Caki2 (cell line): Measurements from ENCODE around the gene TET1. TPM values are rescaled to one million over a fixed set of nuclear protein-coding genes. Genes with fewer than 3 reads are reported as not detected.
"Not testable (repeated sequence)": the region's sequence is repeated elsewhere in the genome, so short reads cannot be mapped to it uniquely, and the experiment has no call there.

ENCODE experiments used
- DNase-seq: peaks from one replicate; pipeline ENCODE4 v3.0.0-alpha.2; 2015; ENCODE audit warnings: low read depth
- in situ Hi-C: cut with HindIII; loops from 2 replicates; pipeline ENCODE4 v1.10.0; 2016; ENCODE audit warnings: low sequenced_read_pairs, low pct_unique_long_range_greater_than_20kb, mixed read lengths
- total RNA-seq: library from RNA; depleted of rRNA; stranded (reverse); fragments of >200 nt; shearing (Covaris generic); gene quantifications from 2 replicates; pipeline ENCODE4 v1.2.3, GENCODE V29; 2014; ENCODE audit warnings: low replicate concordance

TET1 gene
- total RNA-seq, 1 experiment from 2014 or later = 0.37 TPM

DNA sequence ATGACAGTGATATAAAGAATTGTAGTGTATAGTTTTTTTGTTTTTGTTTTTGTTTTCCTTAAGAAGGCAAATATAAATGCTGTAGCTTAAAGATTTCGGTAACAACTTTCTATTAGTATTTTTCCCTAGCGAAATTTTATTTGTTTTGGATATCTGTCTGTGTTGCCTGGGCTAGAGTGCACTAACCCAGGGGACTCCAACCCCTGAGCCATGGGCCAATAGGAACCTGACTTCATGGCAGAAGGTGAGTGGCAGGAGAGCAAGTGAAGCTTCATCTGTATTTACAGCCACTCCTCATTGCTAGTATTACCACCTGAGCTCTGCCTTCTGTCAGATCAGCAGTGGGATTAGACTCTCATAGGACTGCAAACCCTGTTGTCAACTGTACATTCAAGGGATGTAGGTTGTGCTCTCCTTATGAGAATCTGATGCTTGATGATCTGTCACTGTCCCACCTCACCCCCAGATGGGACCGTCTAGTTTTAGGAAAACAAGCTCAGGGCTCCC, 95.5 kb downstream of the TET1 start:
- in situ Hi-C loops = no loop called here

DNA sequence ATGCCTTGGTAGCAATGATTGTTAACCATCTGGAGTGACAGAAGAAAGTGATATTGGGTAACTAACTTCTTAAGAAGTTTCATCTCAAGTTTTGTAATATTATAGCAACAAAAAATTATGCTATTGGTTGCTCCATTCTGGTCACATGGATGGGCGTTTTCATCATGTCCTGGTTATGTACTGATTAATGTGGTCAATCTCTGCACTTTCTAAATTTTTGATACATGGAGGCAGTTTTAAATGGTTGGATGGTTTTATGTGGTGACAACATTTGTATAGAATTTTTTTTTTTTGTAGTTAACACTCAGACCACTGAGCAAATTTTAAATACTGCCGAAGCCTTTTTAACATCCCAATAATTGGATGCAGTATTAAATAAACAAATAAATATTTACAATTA, 105.7 kb downstream of the TET1 start:
- in situ Hi-C loops = no loop called here
- DNase-seq = peak; percentile 26

More for the DNA sequence above, 95.5 kb downstream of the TET1 start:
- no peak for DNase-seq

DNA sequence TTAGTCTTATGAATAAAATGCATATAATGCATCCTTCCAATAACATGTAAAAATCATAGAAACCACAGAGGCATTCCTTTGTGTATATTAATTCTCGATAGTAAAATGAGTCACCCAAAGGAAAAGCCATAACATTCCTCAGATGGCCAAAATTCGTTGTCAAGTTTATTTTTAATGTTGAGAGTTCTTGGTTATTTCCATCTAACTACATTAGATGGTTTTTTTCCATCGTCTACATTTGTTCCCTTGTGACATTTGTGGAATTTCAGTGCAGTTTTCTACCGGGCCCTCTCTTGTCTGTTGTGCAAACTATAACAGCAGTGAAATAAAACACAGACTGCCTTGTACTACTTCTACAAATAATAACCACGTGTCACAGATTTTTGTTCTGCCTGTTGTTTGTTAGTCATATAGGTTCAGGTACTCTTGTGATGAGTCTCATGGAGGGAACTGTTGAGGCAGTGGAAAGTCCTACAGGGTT, 106.2 kb downstream of the TET1 start:
- in situ Hi-C loops = no loop called here
- peak; percentile 37 for DNase-seq

DNA sequence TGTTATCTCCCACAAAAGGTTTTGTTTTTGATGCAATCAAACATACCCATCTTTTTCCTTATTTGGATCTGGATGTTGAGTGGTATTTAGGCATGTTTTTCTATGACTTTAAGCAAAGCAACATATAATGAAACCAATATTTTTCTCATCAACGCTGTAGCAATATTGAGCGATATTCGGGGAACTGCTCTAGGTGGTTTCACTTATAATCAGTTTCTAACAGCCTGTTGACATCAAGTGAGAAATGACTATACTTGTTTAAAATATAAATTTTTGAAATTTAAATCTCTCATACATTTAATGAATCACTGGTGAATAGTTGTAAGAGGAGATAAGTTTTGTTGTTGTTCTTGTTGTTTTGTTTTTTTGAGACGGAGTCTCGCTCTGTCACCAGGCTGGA, 108.1 kb downstream of the TET1 start:
- no peak for DNase-seq
- in situ Hi-C loops = no loop called here

DNA sequence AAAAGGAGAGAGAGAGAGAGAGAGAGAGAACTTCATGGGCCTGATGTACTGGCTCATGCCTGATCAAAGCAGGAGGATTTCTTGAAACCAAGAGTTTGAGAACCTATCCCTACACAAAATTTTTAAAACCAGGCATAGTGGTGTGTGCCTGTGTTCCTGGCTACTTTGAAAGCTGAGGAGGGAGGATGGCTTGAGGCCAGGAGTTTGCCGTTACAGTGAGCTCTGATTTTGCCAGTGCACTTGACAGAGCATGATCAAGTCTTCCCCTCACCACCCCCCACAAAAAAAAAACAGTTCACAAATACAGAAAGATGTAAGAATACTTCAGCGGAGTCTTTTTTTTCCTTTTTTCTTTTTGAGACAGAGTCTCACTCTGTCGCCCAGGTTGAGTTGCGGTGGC, 108.8 kb downstream of the TET1 start:
- no peak for DNase-seq
- in situ Hi-C loops = no loop called here

DNA sequence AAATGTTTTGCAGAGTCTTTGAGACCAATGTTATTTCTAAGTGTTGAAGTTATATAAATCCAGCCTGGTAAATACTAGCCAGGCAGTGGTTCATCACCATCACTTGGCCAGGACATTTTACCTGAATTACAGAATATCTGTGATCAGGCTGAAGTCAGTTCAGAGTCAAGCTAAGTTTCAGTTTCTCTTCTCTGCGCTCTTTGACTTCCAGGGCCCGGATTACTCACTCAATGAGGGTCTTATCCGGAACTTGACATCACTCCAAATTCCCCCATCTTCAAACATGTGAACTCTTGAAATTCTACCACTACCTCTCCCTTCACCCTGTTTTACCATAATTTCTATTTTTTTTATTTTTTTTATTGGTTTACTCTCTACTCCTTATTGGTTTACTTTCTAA, 124.3 kb downstream of the TET1 start:
- no peak for DNase-seq
- in situ Hi-C loops = no loop called here

DNA sequence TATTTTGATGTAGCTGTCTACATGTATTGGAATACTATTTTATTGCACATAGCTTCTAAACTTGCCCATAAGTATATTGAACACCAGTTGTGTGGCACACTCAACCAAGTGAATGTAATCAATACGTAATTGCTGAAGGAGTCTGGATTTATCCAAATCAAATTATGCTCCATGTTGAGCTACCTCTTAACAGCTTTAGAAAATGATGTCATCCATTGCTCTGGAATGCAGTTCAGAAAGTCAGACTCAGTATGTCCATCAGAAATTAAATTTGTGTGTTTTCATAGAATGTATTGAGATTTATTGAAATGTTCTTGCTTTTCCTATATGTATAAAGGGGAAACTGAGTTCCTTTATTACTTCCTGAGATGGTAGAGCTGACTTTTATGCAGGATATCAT, 135.9 kb downstream of the TET1 start:
- in situ Hi-C loops = no loop called here
- no peak for DNase-seq

DNA sequence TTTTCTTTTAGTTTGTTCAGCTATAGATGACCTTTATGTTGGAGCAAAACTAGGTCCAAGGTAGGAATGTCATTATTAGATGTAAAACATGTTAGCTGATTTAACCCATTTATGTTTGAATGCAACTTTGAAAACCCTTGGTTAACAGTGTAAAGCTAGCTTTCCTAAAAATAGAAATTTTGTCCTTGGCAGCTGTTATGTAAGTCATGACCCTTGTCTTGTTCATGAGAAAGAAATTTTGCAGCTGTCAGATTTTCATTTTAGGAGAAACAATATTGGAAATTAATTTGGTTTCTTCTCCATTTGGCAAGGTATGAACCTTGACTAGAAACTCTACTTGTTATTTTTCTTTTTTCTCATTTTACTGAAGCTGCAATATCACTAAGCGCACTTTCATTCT, 137.0 kb downstream of the TET1 start:
- DNase-seq = no peak
- in situ Hi-C loops = no loop called here

DNA sequence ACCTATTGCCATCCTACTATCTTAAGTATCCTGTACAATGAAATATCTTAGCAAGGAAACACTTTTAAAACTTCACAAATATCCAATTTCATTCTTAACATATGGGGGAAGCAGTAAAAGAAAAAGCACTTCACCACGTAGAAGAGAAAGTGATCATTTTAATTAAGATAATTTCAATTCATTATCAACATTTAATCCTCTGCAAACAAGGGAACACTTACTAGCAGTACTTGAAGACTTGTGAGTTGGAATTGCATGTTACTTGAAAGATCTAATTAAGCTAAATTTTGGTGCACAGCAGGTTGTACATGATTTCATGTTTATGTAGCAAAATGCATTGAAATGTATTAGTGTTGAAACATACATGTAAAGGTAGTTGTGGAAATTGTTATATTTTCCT, 140.1 kb downstream of the TET1 start:
- DNase-seq = no peak
- in situ Hi-C loops = no loop called here

DNA sequence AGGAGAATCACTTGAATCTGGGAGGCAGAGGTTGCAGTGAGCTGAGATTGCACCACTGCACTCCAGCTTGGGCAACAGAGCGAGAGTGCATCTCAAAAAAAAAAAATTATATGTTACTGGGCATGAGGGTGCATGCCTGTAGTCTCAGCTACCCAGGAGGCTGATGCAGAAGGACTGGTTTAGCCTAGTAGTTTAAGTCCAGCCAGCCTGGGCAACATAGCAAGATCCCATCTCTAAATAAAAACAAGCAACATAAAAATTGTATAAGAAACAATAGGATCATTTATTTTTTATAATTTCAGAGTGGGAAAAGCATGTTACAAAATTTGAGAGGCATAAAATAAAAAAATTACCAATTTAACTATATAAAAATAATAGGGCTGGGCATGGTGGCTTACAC, 145.4 kb downstream of the TET1 start:
- in situ Hi-C loops = no loop called here
- no peak for DNase-seq

DNA sequence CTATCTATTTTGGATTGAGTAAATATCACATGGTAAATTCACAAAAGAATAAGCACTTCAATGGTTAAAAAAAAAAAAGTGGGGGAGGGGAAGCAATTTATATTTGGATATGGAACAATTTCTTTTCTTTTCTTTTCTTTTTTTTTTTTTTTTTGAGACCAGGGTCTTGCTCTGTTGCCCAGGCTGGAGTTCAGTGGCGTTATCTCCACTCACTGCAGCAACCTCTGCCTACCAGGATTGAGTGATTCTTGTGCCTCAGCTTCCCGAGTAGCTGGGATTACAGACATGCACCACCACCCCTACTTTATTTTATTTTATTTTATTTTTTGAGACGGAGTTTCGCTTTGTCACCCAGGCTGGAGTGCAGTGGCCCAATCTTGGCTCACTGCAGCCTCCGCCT, 148.8 kb downstream of the TET1 start:
- DNase-seq, in situ Hi-C loops: not testable (repeated sequence)

DNA sequence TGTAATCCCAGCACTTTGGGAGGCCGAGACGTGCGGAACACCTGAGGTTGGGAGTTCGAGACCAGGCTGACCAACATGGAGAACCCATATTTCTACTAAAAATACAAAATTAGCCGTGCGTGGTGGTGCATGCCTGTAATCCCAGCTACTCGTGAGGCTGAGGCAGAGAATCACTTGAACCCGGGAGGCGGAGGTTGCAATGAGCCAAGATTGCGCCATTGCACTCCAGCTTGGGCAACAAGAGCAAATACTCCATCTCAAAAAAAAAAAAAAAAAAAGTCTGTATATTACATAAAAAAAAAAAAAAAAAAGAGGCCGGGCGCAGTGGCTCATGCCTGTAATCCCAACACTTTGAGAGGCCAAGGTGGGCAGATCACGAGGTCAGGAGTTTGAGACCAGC, 152.9 kb downstream of the TET1 start:
- DNase-seq, in situ Hi-C loops: not testable (repeated sequence)

DNA sequence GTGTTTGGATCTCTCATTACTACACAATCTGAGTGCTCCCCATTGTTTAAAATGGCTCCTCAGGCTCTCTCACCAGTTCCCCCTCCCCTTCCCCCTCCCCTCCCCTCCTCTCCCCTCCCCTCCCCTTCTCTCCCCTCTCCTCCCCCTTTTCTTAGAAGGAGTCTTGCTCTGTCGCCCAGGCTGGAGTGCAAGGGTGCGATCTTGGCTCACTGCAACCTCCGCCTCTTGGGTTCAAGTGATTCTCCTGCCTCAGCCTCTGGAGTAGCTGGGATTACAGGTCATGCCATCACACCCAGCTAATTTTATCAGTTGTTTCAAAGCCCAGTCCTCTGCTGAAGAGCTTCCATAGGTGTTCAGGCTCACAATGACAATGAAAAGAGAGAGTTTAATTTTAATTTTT, 157.3 kb downstream of the TET1 start:
- DNase-seq = no peak
- in situ Hi-C loops = no loop called here

DNA sequence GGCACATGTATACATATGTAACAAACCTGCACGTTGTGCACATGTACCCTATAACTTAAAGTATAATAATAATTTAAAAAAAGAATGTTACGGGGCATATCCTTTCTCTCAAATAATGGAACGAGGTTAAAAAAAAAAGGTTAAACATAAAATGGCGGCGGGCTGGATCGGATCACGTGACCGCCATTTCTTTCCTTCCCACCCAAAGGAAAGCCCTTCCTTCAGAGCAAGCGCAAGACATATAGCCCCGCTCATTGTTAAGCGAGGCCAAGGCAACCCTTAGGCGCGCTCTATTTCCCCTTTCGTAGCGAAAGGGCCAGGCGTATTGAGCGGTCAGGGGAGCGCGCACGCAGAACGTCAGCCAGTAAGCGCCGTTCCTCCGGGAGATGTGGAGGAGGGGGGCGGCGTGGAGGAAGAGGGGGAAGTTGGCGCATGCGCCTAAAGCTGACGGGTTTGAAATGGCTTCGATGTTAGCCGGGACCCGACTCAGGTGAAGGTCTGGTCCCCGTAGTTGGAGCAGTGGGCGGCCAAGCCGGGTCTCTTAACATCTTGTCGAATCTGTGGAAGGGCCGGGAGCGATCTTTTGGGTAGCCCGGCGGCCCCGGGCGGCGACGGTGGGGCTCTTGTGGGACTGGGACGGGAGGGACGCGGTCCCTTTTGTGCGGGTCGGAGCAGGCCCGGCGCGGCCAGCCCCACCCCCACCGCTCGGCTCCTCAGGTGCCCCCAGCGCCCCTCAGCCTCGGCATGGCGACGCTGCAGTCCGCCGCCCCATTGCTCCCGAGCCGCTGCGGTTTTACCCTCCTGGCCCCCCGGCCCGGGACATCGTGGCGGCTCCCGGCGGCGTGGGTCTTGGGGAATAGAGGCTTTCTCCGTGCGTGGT, 160.9 kb downstream of the TET1 start, which contains the start of gene CCAR1:
Gene CCAR1 (plus strand): TSS at position 447 of the 880 bp plus-strand sequence. CDS start 1,266 bp downstream, outside the sequence.
- in situ Hi-C loops = no loop called here
- DNase-seq = peak; percentile 99

DNA sequence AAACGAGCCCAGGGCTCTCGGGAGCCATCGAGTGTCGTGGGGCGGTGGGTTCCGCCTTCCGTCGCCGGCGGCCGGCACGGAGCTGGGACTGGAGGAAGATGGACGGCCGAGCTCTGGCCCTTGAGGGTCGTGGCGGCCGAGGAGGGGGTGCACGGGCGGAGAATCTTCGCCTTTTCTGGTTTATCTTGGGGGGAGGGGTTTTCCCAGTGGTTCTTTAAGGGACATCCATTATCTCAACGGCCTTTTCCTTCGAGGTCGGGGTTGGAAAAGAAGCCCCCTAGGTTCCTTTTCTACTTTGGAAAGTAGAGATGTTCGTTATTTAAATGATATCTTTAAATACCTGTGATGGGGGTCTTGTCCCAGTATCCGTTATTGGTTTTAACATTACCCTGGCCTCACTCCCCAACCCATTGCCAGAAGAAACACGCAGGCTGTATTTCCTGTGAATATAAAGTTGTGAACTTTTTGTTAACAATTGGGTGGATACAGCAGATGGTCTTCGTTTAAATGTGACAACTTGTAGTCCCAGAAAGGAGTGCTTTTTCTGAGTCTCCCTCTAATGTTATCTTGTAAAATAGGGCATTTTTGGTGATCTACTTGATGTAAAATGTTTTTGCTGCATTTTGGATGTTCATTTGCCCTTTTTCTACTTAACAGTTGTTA, 161.7 kb downstream of the TET1 start:
- in situ Hi-C loops = no loop called here
- DNase-seq = no peak

DNA sequence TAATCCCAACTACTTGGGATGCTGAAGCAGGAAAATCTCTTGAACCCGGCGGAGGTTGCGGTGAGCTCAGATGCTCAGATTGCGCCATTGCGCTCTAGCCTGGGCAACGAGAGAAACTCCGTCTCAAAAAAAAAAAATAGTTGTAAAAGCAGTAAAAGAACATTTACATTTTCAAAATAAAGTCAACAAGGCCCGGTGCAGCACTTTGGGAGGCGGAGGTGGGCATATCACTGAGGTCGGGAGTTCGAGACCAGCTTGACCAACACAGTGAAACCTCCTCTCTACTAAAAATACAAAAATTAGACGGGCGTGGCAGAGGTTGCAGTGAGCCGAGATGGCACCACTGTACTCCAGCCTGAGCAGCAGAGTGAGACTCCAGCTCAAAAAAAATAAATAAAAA, 164.9 kb downstream of the TET1 start:
- in situ Hi-C loops = no loop called here
- no peak for DNase-seq

DNA sequence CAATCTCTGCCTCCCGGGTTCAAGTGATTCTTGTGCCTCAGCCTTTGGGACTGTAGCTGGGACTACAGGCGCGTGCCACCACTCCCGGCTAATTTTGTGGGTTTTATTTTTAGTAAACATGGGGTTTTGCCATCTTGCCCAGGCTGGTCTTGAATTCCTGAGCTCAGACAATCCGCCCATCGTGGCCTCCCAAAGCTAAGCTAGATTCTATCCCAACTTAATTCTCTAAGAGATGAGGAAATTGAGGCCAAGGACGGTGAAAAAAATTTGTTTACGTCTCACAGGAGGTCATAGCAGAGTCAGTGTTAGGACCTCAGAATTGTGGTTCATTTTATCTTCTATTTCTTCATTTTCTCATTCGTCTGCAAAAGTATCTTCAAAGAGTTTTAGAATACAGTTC, 167.0 kb downstream of the TET1 start:
- in situ Hi-C loops = no loop called here
- DNase-seq = no peak

DNA sequence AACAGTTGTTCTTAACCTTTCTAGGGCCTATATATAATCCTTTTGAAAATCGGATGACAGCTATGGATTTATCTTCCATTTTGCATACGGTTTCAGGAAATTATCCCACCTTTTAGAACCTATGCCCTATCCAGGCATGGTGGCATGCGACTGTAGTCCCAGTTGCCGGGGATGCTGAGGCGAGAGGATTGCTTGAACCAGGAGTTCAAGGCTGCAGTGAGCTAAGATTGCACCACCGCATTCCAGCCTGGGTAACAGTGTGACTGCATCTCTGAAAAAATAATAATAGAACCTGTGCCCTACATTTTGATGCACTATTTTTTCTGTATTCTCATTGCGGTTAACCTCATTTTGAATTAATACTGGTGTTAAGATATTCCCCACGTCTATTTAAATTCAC, 172.5 kb downstream of the TET1 start:
- DNase-seq = no peak
- in situ Hi-C loops = no loop called here

DNA sequence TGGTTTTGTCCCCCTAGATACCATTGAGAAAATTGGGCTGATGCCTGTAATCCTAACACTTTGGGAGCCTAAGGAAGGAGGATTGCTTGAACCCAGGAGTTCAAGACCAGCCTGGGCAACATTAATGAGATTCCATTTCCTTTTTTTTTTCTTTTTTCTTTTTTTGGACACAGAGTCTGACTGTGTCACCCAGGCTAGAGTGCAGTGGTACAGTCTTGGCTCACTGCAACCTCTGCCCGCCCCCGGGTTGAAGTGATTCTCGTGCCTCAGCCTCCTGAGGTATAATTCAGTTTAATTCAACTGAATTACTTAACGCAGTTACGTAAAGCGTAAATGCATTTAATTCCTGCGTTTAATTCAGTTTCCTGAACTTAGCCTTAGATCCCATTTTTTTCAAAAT, 174.2 kb downstream of the TET1 start:
- no peak for DNase-seq
- in situ Hi-C loops = no loop called here
